Uterus (tissue), 2 donors: Measurements from ENCODE around the gene TEX101.
"Not testable (repeated sequence)": the region's sequence is repeated elsewhere in the genome, so short reads cannot be mapped to it uniquely, and the experiment has no call there.

Experiments used
- POLR2A ChIP-seq, 2 donors: fragments of 450-650 bp; IDR thresholded peaks; one replicate each; pipeline ENCODE4 v1.6.1; 2016; ENCODE audit warnings: antibody characterized with exemption in 2 of 2, mild to moderate bottlenecking in 1 of 2, moderate library complexity in 1 of 2
- TF ChIP-seq, protein P1 (sequence below), 4 experiments: fragments of 200-600 bp in 2 of 4; fragments of 450-650 bp in 2 of 4; sonication (generic) in 2 of 4; IDR thresholded peaks; one replicate each; pipeline ENCODE4 v1.5.1; 2016 to 2019; ENCODE audit warnings: antibody characterized with exemption in 4 of 4, mild to moderate bottlenecking in 2 of 4, moderate library complexity in 1 of 4

DNA sequence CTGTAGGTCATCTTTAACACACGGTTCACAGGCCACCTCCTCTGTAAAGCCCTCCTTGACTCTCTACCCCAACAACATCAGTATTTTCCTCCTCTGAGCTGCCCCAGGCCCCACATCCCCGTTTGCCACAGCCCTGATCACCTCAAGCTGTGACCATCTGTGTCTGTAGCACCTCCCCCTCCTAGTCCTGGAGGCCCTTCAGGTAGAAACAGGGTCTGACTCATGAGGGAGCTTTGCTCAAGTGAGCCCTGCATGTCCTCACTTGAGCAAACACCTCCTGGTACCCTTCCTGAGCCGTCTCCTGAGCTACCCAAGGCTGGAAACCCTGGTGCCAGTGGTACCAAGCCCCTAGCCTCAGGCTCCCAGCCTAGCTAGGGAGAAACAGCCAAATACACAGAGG lies 37.1 kb upstream of the TEX101 start:
- TF ChIP-seq, protein P1, sequence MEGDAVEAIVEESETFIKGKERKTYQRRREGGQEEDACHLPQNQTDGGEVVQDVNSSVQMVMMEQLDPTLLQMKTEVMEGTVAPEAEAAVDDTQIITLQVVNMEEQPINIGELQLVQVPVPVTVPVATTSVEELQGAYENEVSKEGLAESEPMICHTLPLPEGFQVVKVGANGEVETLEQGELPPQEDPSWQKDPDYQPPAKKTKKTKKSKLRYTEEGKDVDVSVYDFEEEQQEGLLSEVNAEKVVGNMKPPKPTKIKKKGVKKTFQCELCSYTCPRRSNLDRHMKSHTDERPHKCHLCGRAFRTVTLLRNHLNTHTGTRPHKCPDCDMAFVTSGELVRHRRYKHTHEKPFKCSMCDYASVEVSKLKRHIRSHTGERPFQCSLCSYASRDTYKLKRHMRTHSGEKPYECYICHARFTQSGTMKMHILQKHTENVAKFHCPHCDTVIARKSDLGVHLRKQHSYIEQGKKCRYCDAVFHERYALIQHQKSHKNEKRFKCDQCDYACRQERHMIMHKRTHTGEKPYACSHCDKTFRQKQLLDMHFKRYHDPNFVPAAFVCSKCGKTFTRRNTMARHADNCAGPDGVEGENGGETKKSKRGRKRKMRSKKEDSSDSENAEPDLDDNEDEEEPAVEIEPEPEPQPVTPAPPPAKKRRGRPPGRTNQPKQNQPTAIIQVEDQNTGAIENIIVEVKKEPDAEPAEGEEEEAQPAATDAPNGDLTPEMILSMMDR (IDR thresholded peaks at IDR 0.05), result not testable (repeated sequence)
- TF ChIP-seq POLR2A (IDR thresholded peaks at IDR 0.05), result not testable (repeated sequence)
